Cerebellar cortex (tissue), 1 donor: ENCODE measurements around the gene GDF10.

ENCODE experiments used
- DNase-seq: peaks from one replicate; pipeline ENCODE4 v3.0.0-alpha.2; 2015; ENCODE audit warnings: low spot score

The GDF10 gene

GRCh38 chr10:47299611-47300428, at the start of gene GDF10:
Gene GDF10, plus strand, starts transcription at chr10:47300197. Its CDS starts 455 bp downstream, at chr10:47300652.
- no peak for DNase-seq

GRCh38 chr10:47252093-47252780, 47.8 kb upstream of the GDF10 start:
- DNase-seq, result no peak

- DNase-seq, result no peak
These were observed 46.9 kb upstream of the GDF10 start for GRCh38 chr10:47253030-47253637.

DNA sequence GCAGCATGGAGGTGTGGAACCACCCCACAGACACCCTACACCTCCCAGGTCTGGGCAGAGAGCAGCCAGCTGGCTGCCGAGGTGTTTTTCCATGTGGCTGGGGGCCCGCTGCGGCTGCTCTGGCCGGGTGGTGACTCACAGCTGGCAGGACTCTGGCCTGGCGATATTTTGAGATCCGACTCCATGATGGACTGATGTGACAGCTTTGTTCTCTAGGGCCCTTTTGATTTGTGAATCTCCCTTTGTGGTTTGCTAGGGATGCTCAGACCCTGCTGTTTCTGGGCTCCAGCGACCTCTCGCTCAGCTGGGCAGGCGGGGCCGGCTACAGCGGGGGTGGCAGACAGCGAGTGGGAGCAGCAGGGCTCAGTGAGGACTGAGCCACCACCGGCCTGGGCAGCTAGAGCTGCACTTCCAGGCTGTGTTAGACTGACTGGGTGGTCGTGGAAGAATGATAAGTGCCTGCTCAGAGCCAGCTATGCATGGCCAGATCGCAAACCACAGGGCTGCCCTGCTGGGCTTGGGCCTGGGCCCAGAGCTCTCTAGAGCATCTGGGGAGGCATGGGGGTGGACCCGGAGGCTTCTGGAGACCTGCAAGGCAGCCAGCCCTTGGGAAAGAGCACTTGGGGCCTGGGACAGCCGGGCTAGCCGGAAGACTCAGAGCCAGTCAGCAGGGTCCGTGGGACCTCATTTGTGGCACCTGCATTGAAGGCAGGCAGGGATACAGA, 46.2 kb upstream of the GDF10 start:
- no peak for DNase-seq

- no peak for DNase-seq
These were observed 45.4 kb upstream of the GDF10 start for GRCh38 chr10:47254611-47255010.

DNA sequence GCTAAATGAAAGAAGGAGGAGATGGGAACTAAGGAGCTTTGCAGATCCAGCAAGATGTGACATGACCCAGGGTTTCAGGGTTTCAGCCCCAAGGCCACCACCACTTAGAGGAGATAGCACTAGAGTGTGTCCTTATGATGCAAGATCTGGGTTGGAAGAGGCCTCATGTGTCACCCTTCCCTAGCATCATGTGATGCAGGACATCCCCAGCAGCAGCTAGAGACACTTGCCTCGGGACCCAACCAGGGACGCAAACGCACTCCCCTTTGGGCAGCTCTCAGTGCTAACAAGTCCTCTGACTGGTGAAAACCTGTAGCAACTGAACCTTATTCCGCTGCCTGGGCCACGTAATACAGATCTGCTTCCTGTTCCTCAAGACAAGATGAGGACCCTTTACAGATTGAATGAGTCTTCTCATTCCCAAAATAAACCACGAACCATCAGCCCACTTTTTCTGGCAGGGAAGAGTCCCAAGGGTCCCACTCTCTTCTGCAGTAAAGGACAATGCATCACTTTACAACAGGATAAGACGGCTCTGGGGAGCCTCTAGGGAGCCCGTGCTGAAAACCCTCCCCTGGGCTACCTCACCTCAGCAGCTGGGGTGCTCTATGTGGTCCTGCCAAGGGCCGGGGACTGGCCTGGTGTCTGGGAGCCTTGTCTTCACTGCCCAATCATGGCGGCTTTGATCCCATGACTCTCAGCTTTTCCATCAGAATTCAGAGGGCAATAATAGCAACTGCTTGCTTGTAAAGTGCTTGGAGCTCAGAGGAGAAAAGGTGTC, 44.8 kb upstream of the GDF10 start:
- DNase-seq, result no peak

DNA sequence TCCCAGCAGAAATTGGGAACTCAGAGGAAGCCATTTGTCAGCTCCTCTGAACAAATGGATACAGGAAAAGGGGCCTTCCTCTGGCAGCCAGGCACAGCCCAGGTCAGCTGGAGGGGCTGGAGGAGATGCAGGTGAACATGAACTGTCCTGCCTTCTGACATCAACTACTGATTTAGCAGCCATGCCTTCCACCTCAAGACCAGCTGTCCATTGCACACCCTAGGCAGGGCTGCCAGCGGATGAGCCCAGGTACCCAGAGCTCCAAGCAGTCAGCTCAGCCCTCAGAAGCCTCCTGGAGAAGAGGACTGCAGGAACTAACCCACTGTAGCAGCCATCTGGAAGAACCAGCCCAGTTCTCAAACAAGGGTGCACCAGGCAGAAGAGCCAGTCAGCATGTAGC, 44.1 kb upstream of the GDF10 start:
- no peak for DNase-seq

- no peak for DNase-seq
These were observed 43.2 kb upstream of the GDF10 start for GRCh38 chr10:47256751-47257336.

GRCh38 chr10:47257396-47258120, 42.4 kb upstream of the GDF10 start:
- no peak for DNase-seq

DNA sequence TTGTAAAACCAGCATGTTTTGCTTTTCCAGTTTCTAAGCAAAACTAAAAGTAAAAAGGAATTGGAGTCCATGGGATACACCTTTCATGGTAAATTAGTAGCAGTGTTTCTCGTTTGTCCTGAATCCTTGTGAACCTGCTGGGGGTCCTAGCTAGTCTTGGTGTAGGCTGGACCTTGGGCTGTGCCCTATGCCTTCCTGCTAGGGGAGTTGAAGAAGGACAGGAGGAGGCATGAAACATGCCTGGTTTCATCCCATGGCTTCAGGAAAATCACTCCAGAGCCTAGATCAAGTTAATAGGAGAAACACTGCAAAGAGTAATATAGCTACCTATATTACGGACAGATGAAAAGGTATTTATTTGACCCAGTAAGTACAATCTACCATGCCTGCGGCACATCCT, 41.1 kb upstream of the GDF10 start:
- DNase-seq, result no peak

- DNase-seq, result no peak
These were observed 40.5 kb upstream of the GDF10 start for GRCh38 chr10:47259466-47259865.

DNA sequence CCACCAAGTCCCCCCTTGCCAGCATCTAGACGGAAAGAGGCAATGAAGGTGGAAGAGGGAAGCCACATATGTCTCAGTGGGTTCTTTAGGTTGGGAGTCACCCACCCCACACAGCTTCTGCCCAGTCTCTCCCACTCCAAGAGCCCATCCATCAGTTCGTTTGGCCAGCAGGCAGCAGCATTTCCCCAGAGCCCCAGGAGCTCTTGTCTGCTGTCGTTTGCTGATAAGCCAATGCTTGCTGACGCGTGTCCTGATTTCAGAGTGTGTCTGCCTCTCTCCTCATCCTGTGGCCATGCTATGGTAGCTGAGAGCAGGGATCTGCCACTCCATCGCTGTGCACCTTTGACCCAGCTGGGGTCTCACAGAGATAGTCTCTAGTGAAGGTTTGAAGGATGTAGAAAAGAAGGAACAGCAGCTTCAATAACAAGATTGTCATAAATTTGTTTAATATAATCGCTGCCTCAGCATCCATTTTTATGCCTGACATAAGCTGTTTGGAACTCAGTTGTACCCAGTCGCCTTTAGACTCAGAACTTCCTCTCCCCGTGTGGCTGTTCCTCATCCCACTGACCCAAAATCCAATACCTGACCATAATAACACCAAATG, 39.4 kb upstream of the GDF10 start:
- peak; percentile 9 for DNase-seq

DNA sequence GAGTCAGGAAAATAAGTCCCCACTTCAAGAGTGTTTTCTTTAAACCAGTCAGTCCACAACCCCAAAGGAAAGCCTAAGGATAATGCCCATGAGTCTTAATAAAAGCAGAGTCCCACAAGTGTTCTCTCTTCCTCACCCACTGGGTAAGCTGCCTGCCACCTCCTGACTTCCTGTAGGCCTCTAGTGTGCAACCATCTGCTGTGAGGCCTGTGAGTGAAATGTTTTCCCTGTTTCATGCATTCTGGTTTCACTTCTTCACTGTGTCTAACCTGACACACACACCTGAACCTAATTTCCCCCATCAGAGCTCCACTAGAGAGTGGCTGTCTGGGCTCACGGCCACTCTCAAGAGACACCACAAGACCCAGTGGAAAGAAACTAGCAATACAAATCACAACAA, 38.9 kb upstream of the GDF10 start:
- peak; percentile 28 for DNase-seq

- DNase-seq, result peak; percentile 10
These were observed 38.4 kb upstream of the GDF10 start for GRCh38 chr10:47261556-47261955.

- no peak for DNase-seq
These were observed 37.1 kb upstream of the GDF10 start for GRCh38 chr10:47262606-47263533.

DNA sequence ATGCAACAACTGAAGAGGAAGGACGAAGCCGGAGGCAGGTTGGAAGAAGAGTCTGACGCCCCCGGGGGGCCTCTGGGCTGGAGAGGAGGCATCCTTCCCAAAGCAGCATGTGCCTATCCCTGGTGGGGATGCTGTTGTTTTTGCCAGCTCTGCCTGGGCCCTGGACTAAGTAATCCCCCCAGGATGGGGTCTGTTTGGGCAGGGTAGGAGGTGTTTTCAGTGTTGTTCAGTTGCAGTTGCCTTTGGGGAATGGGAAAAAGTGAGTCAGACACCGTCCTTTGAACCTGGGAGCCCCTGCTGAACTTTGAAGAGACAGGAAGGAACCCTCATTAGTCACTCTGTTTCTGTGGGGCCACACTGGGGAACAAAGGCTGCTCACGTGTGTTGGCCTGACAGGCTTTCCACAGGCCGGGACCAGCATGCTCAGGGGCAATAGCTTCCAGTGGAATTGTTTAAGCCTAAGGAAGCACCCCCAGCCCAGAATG, 35.2 kb upstream of the GDF10 start:
- DNase-seq, result no peak

GRCh38 chr10:47266602-47267001, 33.4 kb upstream of the GDF10 start:
- no peak for DNase-seq

- DNase-seq, result no peak
These were observed 31.3 kb upstream of the GDF10 start for GRCh38 chr10:47268696-47269095.

DNA sequence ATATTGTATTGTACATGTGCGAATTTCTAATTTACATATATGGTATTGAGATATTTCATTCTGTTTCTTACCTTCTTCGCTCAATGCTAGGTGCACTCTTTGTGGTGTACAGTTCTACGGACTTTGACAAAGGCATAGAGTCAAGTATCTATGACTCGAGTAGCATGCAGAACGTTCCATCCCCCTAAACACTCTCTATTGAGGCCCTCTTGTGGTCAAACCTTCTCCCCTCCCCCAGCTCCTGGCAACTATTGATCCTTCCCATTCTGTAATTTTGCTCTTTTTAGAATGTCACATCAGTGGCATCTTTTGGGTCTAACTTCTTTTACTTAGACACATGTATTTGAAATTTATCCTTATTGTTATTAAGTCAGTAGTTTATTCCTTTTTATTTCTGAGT, 30.7 kb upstream of the GDF10 start:
- DNase-seq, result no peak
